ENCODE results near the gene GDF15.

- TF ChIP-seq CTCF (IDR thresholded peaks at IDR 0.05) = peak in 3 of 4 donors; percentile 28 to 42 (median 36)
- no peak for TF ChIP-seq POLR2A (IDR thresholded peaks at IDR 0.05)
Measured at GRCh38 chr19:18401580-18402112, 15.7 kb downstream of the GDF15 start.
